Stimulated activated naive CD8-positive, alpha-beta T cell treated with anti-CD3 and anti-CD28 coated beads, Interleukin-15, amount 100 ng/mL, for 72 hours (primary cell): ENCODE measurements around the gene MATN3.

ENCODE experiments used
- ATAC-seq: fragments of 150-1000 bp; cut with Tn5 transposase; 2 replicates; pipeline ENCODE4 v1.10.0; 2021; ENCODE audit warnings: mild to moderate bottlenecking, moderate library complexity
- DNase-seq, 2 donors: peaks; one replicate each; pipeline ENCODE4 v3.0.0; 2021 to 2022
- H3K27ac Mint-ChIP-seq, 2 donors: one replicate each; pipeline ENCODE4 v1.8.0; 2022; ENCODE audit warnings: mild to moderate bottlenecking in 2 of 2, mixed read lengths in 2 of 2, moderate library complexity in 2 of 2
- H3K27me3 Mint-ChIP-seq: one replicate; pipeline ENCODE4 v1.8.0; 2022; ENCODE audit warnings: mixed read lengths
- H3K4me1 Mint-ChIP-seq: one replicate; pipeline ENCODE4 v1.8.0; 2022; ENCODE audit warnings: mild to moderate bottlenecking, mixed read lengths
- H3K4me3 Mint-ChIP-seq, 2 donors: one replicate each; pipeline ENCODE4 v1.8.0; 2022; ENCODE audit warnings: mild to moderate bottlenecking in 2 of 2, mixed read lengths in 2 of 2, moderate library complexity in 1 of 2
- H3K9me3 Mint-ChIP-seq, 2 donors: one replicate each; pipeline ENCODE4 v1.8.0; 2022; ENCODE audit warnings: mixed read lengths in 2 of 2

The MATN3 gene, protein sequence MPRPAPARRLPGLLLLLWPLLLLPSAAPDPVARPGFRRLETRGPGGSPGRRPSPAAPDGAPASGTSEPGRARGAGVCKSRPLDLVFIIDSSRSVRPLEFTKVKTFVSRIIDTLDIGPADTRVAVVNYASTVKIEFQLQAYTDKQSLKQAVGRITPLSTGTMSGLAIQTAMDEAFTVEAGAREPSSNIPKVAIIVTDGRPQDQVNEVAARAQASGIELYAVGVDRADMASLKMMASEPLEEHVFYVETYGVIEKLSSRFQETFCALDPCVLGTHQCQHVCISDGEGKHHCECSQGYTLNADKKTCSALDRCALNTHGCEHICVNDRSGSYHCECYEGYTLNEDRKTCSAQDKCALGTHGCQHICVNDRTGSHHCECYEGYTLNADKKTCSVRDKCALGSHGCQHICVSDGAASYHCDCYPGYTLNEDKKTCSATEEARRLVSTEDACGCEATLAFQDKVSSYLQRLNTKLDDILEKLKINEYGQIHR

DNA sequence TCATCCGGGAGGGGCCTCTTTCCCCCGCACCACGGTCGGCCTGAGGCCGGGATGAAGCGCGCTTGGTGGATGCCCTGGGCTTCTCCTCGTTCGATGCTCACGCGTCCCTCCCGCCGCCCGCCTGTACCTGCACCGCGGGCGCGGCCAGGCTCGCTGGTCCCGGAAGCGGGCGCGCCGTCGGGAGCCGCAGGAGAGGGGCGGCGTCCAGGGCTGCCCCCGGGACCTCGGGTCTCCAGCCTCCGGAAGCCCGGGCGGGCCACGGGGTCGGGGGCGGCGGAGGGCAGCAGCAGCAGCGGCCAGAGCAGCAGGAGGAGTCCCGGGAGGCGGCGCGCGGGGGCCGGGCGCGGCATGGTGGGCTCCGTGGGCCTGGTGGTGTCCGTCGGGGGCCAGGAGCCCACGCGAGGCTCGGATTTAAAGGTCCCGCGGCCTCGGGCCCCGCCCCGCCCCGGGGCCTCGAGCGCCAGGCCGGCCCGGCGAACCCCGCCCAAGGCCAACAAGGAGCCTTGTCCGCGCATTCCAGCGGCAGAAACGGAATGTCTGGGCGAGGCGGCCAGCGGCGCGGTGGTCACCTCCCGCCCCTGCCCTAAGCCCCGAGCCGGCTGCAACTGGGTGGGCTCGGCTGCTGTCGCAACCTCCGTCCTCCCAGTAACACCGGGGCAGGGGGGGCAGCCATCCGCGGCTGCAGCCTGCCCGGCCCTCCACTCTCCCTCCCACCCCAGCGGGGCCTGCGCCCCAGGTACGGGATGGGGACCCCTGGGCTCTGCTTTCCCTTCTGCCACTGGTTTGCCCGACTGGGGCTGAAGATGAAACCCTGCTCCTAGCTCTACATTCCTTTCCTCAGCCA, at the start of gene MATN3:
MATN3 (minus strand) TSS at position 387 of the 844 bp plus-strand sequence; CDS start at position 350, 37 bp downstream.
- DNase-seq (peak in 1 of 2 donors; percentile 16), ATAC-seq (peak; percentile 74)
- peaks cover 68% of the 10 kb centered on the region for H3K27me3 Mint-ChIP-seq
- peak within 1 kb of the TSS in 1 of 2 donors; percentile 34 for H3K27ac Mint-ChIP-seq
- peak within 1 kb of the TSS; percentile 73 to 82 for H3K4me3 Mint-ChIP-seq
- peaks cover 0 to 4% of the 10 kb centered on the region in 2 donors for H3K9me3 Mint-ChIP-seq
- peaks cover 8% of the 10 kb centered on the region for H3K4me1 Mint-ChIP-seq

DNA sequence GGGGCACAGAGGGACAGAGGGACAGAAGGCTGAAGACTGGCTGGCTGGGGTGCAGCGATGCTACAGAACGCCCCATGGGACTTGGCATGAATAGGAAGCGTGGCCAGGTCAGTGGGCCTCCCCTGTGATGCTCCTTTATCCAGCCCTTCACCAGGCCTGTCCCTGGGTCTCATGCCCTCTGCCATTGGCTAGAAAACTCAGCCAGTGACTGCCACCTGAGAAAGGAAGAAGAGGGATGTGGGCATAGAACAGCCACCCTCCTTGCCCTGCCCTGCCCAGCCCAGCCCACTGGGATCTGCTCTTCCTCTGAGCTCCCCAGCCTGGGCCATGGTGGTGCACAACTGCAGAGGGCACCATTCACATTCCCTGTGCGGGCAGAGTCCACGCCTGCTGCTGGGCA, 49.5 kb upstream of the MATN3 start:
- H3K4me3 Mint-ChIP-seq = no peak overlapping the region
- peaks cover 11% of the 10 kb centered on the region for H3K27me3 Mint-ChIP-seq
- ATAC-seq = no peak
- peaks cover 4% of the 10 kb centered on the region for H3K4me1 Mint-ChIP-seq
- no peak overlapping the region for H3K27ac Mint-ChIP-seq
- peaks cover 0 to 4% of the 10 kb centered on the region in 2 donors for H3K9me3 Mint-ChIP-seq
- no peak for DNase-seq

DNA sequence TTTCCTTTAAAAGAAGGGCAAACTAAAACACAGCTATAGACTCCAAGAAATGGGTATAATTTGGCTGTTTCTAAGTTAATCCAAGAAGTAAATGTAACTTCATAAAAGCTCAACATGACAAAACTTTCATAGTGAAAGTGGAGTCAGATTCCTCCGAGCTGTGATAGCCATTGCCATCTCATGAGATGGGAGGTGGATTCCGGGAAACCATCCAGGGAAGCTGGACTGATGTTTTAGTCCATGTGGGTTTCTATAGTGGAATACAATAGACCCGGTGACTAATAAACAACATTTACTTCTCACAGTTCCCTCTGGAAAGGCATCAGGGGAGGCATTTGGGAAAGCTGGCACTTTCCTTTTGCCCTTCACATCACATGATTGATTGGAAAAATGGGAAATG, 49.0 kb upstream of the MATN3 start:
- Mint-ChIP-seq H3K4me1 (peaks cover 4% of the 10 kb centered on the region), H3K9me3 (peaks cover 0 to 4% of the 10 kb centered on the region in 2 donors), H3K27me3 (peaks cover 16% of the 10 kb centered on the region), H3K27ac (no peak overlapping the region), H3K4me3 (no peak overlapping the region)
- DNase-seq = no peak
- ATAC-seq = no peak

DNA sequence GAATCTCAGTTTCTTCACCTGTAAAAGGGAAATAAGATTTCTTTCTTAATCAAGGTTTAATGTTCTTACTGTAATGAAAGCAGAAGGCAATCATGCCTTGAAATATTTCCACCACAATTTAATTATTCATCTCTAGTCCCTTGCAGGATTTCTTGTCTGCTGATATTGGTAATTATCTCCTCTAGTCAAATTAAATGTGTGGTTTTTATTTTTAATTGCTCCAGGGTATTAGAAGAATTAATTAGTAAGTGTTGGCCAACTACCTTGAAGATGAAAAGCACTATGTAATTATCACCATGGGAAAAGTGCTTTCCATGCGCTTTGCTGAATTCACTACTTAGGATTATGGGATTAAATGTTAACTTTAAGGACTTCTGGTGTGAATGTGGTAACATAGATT, 47.6 kb upstream of the MATN3 start:
- H3K4me1 Mint-ChIP-seq = no peaks in the 10 kb centered on the region
- no peak overlapping the region for H3K4me3 Mint-ChIP-seq
- DNase-seq (no peak), ATAC-seq (no peak)
- H3K27me3 Mint-ChIP-seq = peaks cover 28% of the 10 kb centered on the region
- H3K9me3 Mint-ChIP-seq = peaks cover 0 to 4% of the 10 kb centered on the region in 2 donors
- no peak overlapping the region for H3K27ac Mint-ChIP-seq

DNA sequence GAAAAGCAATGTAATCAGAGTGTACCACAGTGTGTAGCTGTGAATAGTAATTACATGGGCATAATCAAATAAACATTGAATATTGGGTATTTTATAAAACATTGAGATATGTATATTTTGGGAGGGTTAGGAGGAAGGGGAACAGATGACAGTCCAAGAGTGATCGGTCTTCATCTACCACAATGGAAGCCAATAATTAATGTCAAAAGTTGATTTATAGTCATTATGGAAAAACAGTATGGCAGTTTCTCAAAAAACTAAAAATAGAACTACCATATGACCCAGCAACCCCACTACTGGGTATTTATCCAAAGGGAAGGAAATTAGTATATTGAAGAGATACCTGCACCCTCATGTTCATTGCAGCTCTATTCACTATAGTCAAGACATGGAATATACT, 44.8 kb upstream of the MATN3 start:
- H3K4me1 Mint-ChIP-seq = no peaks in the 10 kb centered on the region
- H3K27me3 Mint-ChIP-seq = peaks cover 29% of the 10 kb centered on the region
- H3K9me3 Mint-ChIP-seq = no peaks in the 10 kb centered on the region
- H3K27ac Mint-ChIP-seq = no peak overlapping the region
- H3K4me3 Mint-ChIP-seq = no peak overlapping the region
- ATAC-seq (no peak), DNase-seq (no peak)

DNA sequence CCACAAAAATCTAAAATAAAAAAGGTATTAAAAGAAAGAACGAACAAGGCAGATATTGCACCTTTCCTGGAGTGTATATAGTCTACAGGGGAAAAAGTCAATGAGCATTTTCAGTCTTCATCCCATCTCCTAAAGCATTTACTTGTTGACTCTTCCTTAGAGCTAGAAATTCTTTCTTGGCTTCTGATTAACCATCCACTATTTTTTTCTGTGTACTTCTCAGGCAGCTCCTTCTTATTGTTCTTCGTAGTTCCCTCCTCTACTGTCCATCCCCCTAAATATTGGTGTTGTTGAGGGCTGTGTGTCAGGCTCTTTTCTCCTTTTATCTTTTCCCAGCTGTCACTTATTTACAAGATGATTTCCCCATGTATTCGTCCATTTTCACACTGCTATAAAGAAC, 42.5 kb upstream of the MATN3 start:
- Mint-ChIP-seq H3K27ac (no peak overlapping the region), H3K4me3 (no peak overlapping the region), H3K27me3 (peaks cover 29% of the 10 kb centered on the region), H3K9me3 (no peaks in the 10 kb centered on the region), H3K4me1 (peaks cover 5% of the 10 kb centered on the region)
- DNase-seq = no peak
- ATAC-seq = no peak

DNA sequence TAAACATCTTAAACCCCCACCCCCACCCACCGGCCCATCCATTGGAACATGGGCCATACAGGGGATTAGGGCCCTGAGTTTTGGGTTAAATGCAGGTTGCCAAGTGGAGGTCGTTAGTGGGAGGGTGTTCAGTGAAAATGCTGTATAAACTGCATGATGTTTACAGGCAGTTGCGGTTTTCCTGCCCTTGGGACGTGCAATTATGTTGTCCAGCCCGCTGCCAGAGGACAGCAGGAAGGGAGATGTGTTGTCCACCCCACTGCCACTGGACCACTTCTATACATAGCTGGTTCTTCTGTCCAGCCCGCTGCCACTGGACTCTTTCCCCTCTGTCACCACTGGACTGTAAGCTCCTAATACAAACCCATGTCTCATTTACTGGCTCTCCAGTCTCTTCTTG, 41.7 kb upstream of the MATN3 start:
- DNase-seq = no peak
- Mint-ChIP-seq H3K9me3 (no peaks in the 10 kb centered on the region), H3K4me1 (peaks cover 14% of the 10 kb centered on the region), H3K4me3 (no peak overlapping the region), H3K27ac (no peak overlapping the region), H3K27me3 (peaks cover 29% of the 10 kb centered on the region)
- ATAC-seq = no peak

DNA sequence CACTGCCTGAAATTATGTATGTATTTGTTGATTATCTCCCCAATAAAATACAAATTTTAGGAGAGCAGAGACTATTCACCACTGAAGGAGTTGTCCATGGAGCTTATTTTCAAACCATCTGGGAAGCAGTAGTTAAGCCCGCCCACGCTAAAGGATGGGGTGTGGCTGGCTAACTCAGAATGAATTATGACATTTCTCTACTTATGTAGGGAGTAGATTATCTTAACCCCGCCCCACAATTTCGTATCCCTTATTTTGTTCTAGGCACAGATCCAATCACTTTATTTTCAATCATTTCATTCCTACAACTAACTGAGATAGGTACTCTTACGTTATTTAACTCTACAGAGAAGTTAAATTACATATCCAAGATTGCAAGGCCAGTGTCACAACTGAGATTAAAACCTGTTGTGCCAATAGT, 40.4 kb upstream of the MATN3 start:
- Mint-ChIP-seq H3K27me3 (peaks cover 27% of the 10 kb centered on the region), H3K4me1 (peaks cover 23% of the 10 kb centered on the region), H3K9me3 (no peaks in the 10 kb centered on the region), H3K4me3 (no peak overlapping the region), H3K27ac (no peak overlapping the region)
- DNase-seq (no peak), ATAC-seq (no peak)

DNA sequence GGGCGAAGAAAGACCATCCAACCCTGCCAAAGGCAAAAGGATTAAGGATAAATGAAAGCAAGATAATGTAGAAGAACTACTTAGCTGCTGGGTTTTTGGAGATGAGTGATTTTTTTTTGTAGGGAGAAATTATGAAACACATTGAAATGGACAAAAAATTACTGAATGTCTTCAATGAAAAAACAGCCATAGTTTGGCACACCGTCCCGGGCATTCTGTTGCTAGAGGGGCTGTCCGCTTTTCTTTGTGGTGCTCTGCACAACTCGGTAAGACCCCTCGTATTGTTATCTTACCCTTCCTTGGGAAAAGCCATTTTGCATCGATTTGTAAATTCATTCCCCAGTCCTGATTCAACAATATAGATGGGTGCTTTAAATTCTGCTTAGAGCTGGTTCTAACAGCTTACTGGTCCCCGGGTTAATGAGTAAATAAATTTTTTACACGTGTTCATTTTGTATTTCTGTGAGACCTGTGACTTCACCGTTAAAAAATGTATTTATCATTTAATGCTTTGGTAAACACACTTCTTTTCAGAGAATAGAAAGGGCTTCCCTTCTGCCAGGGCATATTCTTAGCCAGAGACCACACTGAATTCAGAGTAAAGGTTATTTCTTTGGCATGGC, 39.9 kb upstream of the MATN3 start:
- H3K4me3 Mint-ChIP-seq = no peak overlapping the region
- H3K27me3 Mint-ChIP-seq = peaks cover 22% of the 10 kb centered on the region
- H3K27ac Mint-ChIP-seq = no peak overlapping the region
- H3K9me3 Mint-ChIP-seq = no peaks in the 10 kb centered on the region
- peaks cover 23% of the 10 kb centered on the region for H3K4me1 Mint-ChIP-seq
- ATAC-seq = no peak
- no peak for DNase-seq

DNA sequence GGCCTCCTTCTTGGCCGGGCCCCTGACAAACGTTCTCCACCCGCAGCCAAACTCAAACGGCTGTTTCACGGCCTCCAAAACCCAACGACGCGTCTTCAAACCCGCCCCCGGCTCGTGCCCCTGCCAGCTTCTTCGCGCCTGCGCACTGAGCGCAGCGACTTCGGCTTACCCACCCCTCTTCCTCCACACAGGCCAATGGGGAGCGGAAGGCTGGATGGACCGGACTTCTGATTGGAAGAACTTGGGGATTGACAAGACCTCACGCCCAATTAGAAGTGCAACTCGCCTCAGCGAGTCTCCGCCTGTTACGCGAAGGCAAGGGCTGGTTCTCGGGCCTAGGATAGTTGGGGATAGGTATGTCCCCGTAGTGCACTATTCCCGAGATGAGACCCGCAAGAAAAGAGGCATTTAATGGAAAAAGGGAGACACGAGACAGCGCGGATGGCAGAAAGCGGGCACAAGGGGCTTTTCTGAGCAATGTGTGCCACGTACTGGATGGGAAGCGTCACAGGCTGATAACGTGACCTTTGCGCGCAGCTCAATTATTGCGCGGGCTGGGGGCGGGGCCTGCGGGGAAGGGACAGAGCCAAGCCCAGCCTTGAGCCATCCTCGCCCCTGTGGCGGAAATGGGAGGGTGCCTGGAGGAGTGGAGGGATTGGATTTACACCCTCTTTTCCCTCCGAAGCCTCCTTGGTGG, 39.2 kb upstream of the MATN3 start, which contains the start of gene LAPTM4A:
LAPTM4A (minus strand) TSS at position 97 of the 697 bp plus-strand sequence. CDS start 108 bp downstream, outside the sequence.
- DNase-seq = peak; percentile 97 to 99
- ATAC-seq = peak; percentile 97

DNA sequence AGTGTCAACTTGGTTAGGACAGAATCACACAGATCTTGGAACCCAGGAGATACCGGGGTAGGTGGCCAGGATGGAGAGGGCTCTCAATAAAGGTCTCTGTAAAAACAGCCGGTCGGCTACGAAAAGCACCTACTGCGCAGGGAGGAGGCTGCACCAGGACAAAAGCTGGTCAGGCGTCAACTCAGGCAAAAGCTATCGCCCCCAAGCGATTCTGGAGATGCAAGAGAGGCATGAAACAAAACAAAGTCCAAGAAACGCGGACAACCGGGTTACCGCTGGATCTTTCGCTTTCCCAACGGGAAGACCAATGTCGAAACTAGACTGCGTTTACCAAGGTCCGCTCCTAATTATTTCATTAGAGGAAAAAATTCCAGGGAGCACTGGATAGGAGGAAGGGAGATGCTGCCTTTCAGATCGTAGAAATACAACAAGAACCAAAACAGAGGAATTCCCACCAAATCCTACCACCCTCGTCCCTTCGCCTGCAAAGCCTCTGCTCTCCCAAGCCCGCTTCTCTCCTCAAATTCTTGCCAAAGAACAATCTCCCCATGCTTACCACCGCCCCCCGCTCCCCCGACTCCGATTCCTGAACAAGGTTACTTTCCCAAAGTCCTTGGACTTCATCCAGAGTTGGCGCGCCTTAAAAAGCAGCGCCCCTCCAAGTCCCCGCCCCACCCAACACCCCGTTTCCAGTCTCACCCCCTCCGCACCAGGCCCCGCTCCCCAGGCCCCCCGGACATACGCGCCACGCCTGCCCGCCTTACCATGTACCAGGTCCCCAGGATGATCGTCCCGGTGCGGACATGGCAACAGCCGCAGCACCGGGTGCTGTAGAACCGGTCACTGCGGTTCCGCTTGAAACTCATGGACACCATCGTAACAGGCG, 38.4 kb upstream of the MATN3 start:
- peaks cover 9% of the 10 kb centered on the region for H3K27me3 Mint-ChIP-seq
- H3K27ac Mint-ChIP-seq = no peak overlapping the region
- ATAC-seq (peak; percentile 56), DNase-seq (peak; percentile 20 to 42)
- no peak overlapping the region for H3K4me3 Mint-ChIP-seq
- H3K9me3 Mint-ChIP-seq = no peaks in the 10 kb centered on the region
- H3K4me1 Mint-ChIP-seq = peaks cover 23% of the 10 kb centered on the region

More for the DNA sequence above, 39.2 kb upstream of the MATN3 start, which contains the start of gene LAPTM4A:
- Mint-ChIP-seq H3K4me3 (no peak within 1 kb of the TSS), H3K27me3 (peaks cover 15% of the 10 kb centered on the region), H3K4me1 (peaks cover 23% of the 10 kb centered on the region), H3K9me3 (no peaks in the 10 kb centered on the region), H3K27ac (no peak within 1 kb of the TSS)

DNA sequence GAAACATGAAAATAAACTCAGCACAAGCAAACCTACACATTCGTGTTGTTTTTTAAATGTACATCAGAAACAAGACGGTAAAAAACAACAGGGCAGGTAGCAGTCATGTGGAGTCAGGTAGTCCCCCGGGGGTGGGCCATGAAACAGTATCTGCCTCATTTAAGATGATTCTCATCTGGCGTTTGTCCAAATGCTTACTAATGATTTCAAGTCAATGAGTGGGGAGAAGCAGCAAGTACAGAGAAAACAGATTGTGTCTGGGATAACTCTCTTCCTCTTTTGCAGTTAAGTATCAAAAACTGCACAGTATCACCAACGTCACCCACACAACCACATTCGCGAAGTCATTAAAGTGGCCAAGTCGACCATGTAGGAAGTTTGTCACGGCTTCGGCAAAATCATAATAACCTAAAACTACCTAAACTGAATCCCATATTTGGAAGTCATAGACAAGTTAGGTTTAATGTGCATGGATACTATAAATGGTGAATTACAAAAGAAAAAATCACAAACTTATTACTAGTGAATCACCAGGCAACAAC, 37.7 kb upstream of the MATN3 start:
- peak; percentile 9 for ATAC-seq
- Mint-ChIP-seq H3K9me3 (no peaks in the 10 kb centered on the region), H3K27ac (peak overlapping the region in 1 of 2 donors; percentile 23), H3K4me1 (peaks cover 23% of the 10 kb centered on the region), H3K4me3 (no peak overlapping the region), H3K27me3 (peaks cover 2% of the 10 kb centered on the region)
- peak; percentile 8 to 34 for DNase-seq

DNA sequence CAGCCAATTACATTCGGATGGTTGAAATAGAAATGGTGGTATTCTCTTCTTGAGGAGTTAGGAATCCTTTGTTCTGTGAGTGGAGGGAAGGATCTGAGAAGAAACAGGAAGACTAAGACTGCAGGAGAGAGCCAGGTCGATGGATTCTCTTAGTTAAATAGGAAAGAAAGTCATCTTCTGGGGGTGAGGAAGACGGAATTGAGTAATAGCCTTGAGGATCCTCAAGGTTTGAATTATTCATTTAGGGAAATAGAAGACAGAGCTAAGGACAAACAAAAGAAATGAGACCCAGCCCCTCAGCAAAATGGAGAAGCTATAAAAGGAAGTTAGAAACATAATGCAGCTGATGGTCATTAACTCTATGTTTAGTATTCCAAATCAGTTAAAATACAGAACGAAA, 37.2 kb upstream of the MATN3 start:
- no peaks in the 10 kb centered on the region for H3K9me3 Mint-ChIP-seq
- no peak overlapping the region for H3K27ac Mint-ChIP-seq

More for the DNA sequence above, 37.2 kb upstream of the MATN3 start:
- DNase-seq (no peak), ATAC-seq (no peak)
- Mint-ChIP-seq H3K4me3 (no peak overlapping the region), H3K27me3 (no peaks in the 10 kb centered on the region), H3K4me1 (peaks cover 23% of the 10 kb centered on the region)
